K562 (cell line): ENCODE results near the gene PFDN2. TPM values are rescaled to one million over a fixed set of nuclear protein-coding genes. Genes with fewer than 3 reads are reported as not detected.
A peak's percentile ranks its signal among the peaks of the same experiment; 100 is the strongest.

ENCODE experiments used
- BRD9 ChIP-seq: fragments of 450-650 bp; IDR thresholded peaks from 2 replicates; pipeline ENCODE4 v1.6.1; 2018; ENCODE audit warnings: low read depth; ENCODE audit not compliant: partially characterized antibody
- CAMTA2 ChIP-seq: fragments of 250-450 bp; sonication (Bioruptor Pico); conservative IDR thresholded peaks from 2 replicates; pipeline ENCODE4 v1.5.1; 2022
- CBX3 ChIP-seq, 2 experiments: IDR thresholded peaks; 1 replicate in 1 of 2; 2 replicates in 1 of 2; pipeline ENCODE4 v1.6.1; 2012; ENCODE audit warnings: inconsistent platforms in 2 of 2, low read length in 2 of 2, borderline replicate concordance in 1 of 2, control low read depth in 1 of 2
- HDAC1 ChIP-seq, 2 experiments: fragments of 450-650 bp; IDR thresholded peaks; 2 replicates each; pipeline ENCODE4 v1.6.1; 2016 to 2017; ENCODE audit warnings: inconsistent platforms in 1 of 2, mild to moderate bottlenecking in 1 of 2, moderate library complexity in 1 of 2
- KDM4B ChIP-seq, 2 experiments: fragments of 450-650 bp in 1 of 2; sonication (generic) in 1 of 2; IDR thresholded peaks; 2 replicates each; pipeline ENCODE4 v1.6.1; 2016 to 2017; ENCODE audit warnings: borderline replicate concordance in 2 of 2, antibody characterized with exemption in 1 of 2, low read depth in 1 of 2, mild to moderate bottlenecking in 1 of 2
- MECOM ChIP-seq: fragments of 250-450 bp; sonication (Bioruptor Pico); IDR thresholded peaks from 2 replicates; pipeline ENCODE4 v1.8.0; 2022; ENCODE audit warnings: inconsistent platforms
- MTA2 ChIP-seq: fragments of 450-650 bp; IDR thresholded peaks from 2 replicates; pipeline ENCODE4 v1.6.1; 2016; ENCODE audit warnings: low read depth
- MTA3 ChIP-seq: fragments of 450-650 bp; formaldehyde crosslinking; IDR thresholded peaks from 2 replicates; pipeline ENCODE4 v1.6.1; 2017; ENCODE audit warnings: mild to moderate bottlenecking, borderline replicate concordance
- NFXL1 ChIP-seq: fragments of 450-650 bp; formaldehyde crosslinking; IDR thresholded peaks from 2 replicates; pipeline ENCODE4 v1.4.0; 2021; ENCODE audit warnings: mild to moderate bottlenecking
- PCBP2 ChIP-seq: fragments of 200-400 bp; formaldehyde crosslinking; IDR thresholded peaks from 2 replicates; pipeline ENCODE4 v1.6.1; 2018; ENCODE audit warnings: low read length, low read depth, mild to moderate bottlenecking, moderate library complexity; ENCODE audit not compliant: poor library complexity, severe bottlenecking
- RFX7 ChIP-seq: fragments of 250-450 bp; sonication (Bioruptor Pico); IDR thresholded peaks from 2 replicates; pipeline ENCODE4 v1.5.1; 2021; ENCODE audit warnings: mild to moderate bottlenecking
- TCF7 ChIP-seq: sonication (generic); IDR thresholded peaks from 2 replicates; pipeline ENCODE4 v1.6.1; 2016; ENCODE audit warnings: antibody characterized with exemption, borderline replicate concordance
- TRIM25 ChIP-seq: fragments of 450-650 bp; IDR thresholded peaks from 2 replicates; pipeline ENCODE4 v1.7.0; 2016; ENCODE audit warnings: borderline replicate concordance
- ZBTB34 ChIP-seq: fragments of 250-450 bp; sonication (Bioruptor Pico); IDR thresholded peaks from 2 replicates; pipeline ENCODE4 v1.8.0; 2021; ENCODE audit warnings: mild to moderate bottlenecking, moderate library complexity
- ZBTB7A ChIP-seq: IDR thresholded peaks from 2 replicates; pipeline ENCODE4 v1.6.1; 2011; ENCODE audit warnings: low read depth, mild to moderate bottlenecking, low read length, moderate library complexity, borderline replicate concordance; ENCODE audit not compliant: control insufficient read depth
- ZNF3 ChIP-seq: fragments of 250-450 bp; sonication (Bioruptor Pico); IDR thresholded peaks from 2 replicates; pipeline ENCODE4 v1.5.0; 2021; ENCODE audit warnings: mild to moderate bottlenecking, moderate library complexity
- ZNF583 ChIP-seq: fragments of 250-450 bp; sonication (Bioruptor Pico); IDR thresholded peaks from 2 replicates; pipeline ENCODE4 v1.4.0; 2020
- ZNF76 ChIP-seq: fragments of 250-450 bp; sonication (Bioruptor Pico); IDR thresholded peaks from 2 replicates; pipeline ENCODE4 v1.4.0; 2020; ENCODE audit warnings: mild to moderate bottlenecking, moderate library complexity, borderline replicate concordance
- polyA plus RNA-seq, 8 experiments: library from polyadenylated mRNA; depleted of rRNA in 4 of 8; stranded (reverse) in 5 of 8; unstranded in 3 of 8; fragments of >200 nt; fragmentation: Nextera tagmentation in 2 of 8; fragmentation: Illumina TruSeq in 1 of 8; extraction: Ambion mirVana in 2 of 8; extraction: Trizol in 1 of 8; gene quantifications; 2 replicates each; pipeline versions ENCODE4 v1.2.1 to v1.2.3, GENCODE V29; 2011 to 2014; ENCODE audit warnings: inconsistent platforms in 1 of 8, missing spikeins in 1 of 8
- total RNA-seq, 7 experiments: library from RNA; depleted of rRNA in 6 of 7; stranded (reverse); fragments of >200 nt in 6 of 7; fragmentation: Illumina TruSeq in 2 of 7; extraction: Trizol in 2 of 7; gene quantifications; 2 replicates each; pipeline versions ENCODE4 v1.2.1 to v1.2.3, GENCODE V29; 2011 to 2021; ENCODE audit warnings: low replicate concordance in 1 of 7
- TF ChIP-seq, protein P1 (sequence below): sonication (generic); formaldehyde crosslinking; IDR thresholded peaks from 2 replicates; pipeline ENCODE4 v1.8.1; 2023; ENCODE audit warnings: mild to moderate bottlenecking, missing genetic modification reagents
- TF ChIP-seq, protein P2 (sequence below): IDR thresholded peaks from 2 replicates; pipeline ENCODE4 v1.6.1; 2012; ENCODE audit warnings: low read depth, low read length, improper control_type of control experiment, borderline replicate concordance

Gene PFDN2
- total and polyA plus RNA-seq, 9 of the 15 experiments (the other 6 are each of a cell fraction or from before 2014, with no cell fraction given) = 50.2 to 361 (median 144) TPM

DNA sequence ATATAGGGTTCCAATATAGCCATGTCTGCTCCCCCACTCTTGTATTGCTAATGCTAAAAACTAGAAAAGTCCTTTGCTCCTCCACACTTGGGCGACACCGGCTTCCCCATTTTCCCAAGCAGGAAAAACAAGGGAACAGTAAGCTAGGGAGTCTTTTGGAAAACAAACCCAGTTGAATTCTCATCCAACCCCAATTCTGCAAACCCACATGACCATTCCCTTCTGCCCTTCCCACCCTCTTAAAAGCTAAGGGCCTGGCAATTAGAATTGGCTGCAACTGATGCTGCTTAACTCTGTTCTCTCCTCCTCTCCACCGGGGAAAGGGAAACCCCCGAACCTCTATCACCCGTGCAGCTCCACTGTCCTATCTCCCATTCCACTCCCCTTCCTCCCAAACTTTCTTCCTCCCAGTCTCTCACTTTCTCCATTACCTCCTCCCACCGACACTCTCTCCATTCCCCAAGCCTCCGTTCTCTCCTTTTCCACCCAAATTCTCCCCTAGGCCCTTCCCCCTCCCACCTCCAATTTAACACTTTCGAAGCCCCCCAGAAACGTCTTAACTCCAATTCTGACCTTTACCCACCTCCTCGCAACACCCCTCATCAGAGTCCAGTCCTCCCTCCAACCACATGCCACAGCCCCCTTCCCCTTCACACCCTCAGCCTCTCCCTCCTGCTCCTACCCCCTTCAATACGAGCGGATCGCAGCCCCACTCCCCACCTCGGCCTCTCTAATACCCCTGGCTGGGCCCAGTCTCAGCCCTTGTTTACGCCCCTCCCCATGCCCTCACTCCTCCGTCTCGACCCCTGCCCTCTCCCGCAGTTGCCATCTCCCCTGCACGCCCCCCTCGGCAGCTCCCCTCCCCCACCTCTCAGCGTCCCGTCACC is 13.9 kb upstream of the PFDN2 start (continued):
- TF ChIP-seq, protein P1, sequence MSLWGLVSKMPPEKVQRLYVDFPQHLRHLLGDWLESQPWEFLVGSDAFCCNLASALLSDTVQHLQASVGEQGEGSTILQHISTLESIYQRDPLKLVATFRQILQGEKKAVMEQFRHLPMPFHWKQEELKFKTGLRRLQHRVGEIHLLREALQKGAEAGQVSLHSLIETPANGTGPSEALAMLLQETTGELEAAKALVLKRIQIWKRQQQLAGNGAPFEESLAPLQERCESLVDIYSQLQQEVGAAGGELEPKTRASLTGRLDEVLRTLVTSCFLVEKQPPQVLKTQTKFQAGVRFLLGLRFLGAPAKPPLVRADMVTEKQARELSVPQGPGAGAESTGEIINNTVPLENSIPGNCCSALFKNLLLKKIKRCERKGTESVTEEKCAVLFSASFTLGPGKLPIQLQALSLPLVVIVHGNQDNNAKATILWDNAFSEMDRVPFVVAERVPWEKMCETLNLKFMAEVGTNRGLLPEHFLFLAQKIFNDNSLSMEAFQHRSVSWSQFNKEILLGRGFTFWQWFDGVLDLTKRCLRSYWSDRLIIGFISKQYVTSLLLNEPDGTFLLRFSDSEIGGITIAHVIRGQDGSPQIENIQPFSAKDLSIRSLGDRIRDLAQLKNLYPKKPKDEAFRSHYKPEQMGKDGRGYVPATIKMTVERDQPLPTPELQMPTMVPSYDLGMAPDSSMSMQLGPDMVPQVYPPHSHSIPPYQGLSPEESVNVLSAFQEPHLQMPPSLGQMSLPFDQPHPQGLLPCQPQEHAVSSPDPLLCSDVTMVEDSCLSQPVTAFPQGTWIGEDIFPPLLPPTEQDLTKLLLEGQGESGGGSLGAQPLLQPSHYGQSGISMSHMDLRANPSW (CRISPR knock-in tag) = no peak
- peak; percentile 97; the same call in 1 of the 2 replicates for TF ChIP-seq TRIM25
- no peak for TF ChIP-seq CBX3 (IDR thresholded peaks at IDR 0.05; ENCODE audit: borderline replicate concordance in 1 of 2, low read length in 2 of 2)
- TF ChIP-seq ZBTB34 (CRISPR knock-in tag) = no peak
- TF ChIP-seq KDM4B (IDR thresholded peaks at IDR 0.05; ENCODE audit: borderline replicate concordance in 2 of 2, low read depth in 1 of 2) = no peak
- TF ChIP-seq TCF7 = no peak
- TF ChIP-seq MECOM (CRISPR knock-in tag) = no peak
- no peak for TF ChIP-seq RFX7 (CRISPR knock-in tag)
- peak; percentile 79; the same call in 1 of the 2 replicates for TF ChIP-seq ZBTB7A
- TF ChIP-seq BRD9 = peak; percentile 53
- TF ChIP-seq ZNF76 (CRISPR knock-in tag) = no peak
- TF ChIP-seq MTA3 = no peak
- TF ChIP-seq, protein P2, sequence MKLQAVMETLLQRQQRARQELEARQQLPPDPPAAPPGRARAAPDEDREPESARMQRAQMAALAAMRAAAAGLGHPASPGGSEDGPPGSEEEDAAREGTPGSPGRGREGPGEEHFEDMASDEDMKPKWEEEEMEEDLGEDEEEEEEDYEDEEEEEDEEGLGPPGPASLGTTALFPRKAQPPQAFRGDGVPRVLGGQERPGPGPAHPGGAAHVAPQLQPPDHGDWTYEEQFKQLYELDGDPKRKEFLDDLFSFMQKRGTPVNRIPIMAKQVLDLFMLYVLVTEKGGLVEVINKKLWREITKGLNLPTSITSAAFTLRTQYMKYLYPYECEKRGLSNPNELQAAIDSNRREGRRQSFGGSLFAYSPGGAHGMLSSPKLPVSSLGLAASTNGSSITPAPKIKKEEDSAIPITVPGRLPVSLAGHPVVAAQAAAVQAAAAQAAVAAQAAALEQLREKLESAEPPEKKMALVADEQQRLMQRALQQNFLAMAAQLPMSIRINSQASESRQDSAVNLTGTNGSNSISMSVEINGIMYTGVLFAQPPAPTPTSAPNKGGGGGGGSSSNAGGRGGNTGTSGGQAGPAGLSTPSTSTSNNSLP = no peak
- TF ChIP-seq HDAC1 (IDR thresholded peaks at IDR 0.05) = peak in 1 of 2 experiments; percentile 88; a peak in 2 of 4 replicates
- no peak for TF ChIP-seq ZNF583 (CRISPR knock-in tag)
- no peak for TF ChIP-seq PCBP2
- no peak for TF ChIP-seq NFXL1 (CRISPR knock-in tag)
- peak; percentile 38; the same call in 1 of the 2 replicates for TF ChIP-seq MTA2
- TF ChIP-seq ZNF3 (CRISPR knock-in tag) = no peak
- no peak for TF ChIP-seq CAMTA2
